GM12878 (cell line): ENCODE data around the gene CLEC5A.

Source experiments
- CBX5 ChIP-seq: sonication (generic); IDR thresholded peaks from 2 replicates; pipeline ENCODE4 v1.6.1; 2016; ENCODE audit warnings: low read depth, moderate library complexity, mild to moderate bottlenecking, inconsistent platforms
- CTCF ChIP-seq, 3 experiments: IDR thresholded peaks in 2 of 3; conservative IDR thresholded peaks in 1 of 3; 2 replicates each; pipeline ENCODE4 v1.5.1; 2011; ENCODE audit warnings: low read depth in 3 of 3, low read length in 3 of 3, mild to moderate bottlenecking in 3 of 3, control low read depth in 2 of 3, moderate library complexity in 2 of 3, inconsistent platforms in 1 of 3, mixed read lengths in 1 of 3; ENCODE audit not compliant: control insufficient read depth in 2 of 3, insufficient read depth in 1 of 3; ENCODE audit errors: extremely low read depth in 1 of 3
- POLR2AphosphoS5 ChIP-seq: IDR thresholded peaks from 2 replicates; pipeline ENCODE4 v1.6.1; 2011; ENCODE audit warnings: mild to moderate bottlenecking, low read length, inconsistent platforms
- WRNIP1 ChIP-seq: IDR thresholded peaks from 2 replicates; pipeline ENCODE4 v1.6.1; 2011; ENCODE audit warnings: low read depth, low read length, improper control_type of control experiment, borderline replicate concordance

- no peak for TF ChIP-seq POLR2AphosphoS5
- TF ChIP-seq CTCF (IDR thresholded peaks at IDR 0.05 in 2 of 3, conservative IDR thresholded peaks at IDR 0.05 in 1 of 3; ENCODE audit: control insufficient read depth in 2 of 3, extremely low read depth in 1 of 3, insufficient read depth in 1 of 3, low read depth in 3 of 3, low read length in 3 of 3): no peak
- no peak for TF ChIP-seq CBX5
- TF ChIP-seq WRNIP1: no peak
Measured at GRCh38 chr7:141877365-141877764, 69.4 kb downstream of the CLEC5A start.
